Activated T-helper 2 cell treated with anti-CD3 and anti-CD28 coated beads, Interferon-gamma antibody, Interleukin-2, Interleukin-4, amounts not matched to agents 10 μg/mL and 5 μg/mL and 100 μg/mL, durations not matched to agents 14 hours and 24 hours and 36 hours (primary cell): ENCODE data around the gene GGA2. TPM values are rescaled to one million over a fixed set of nuclear protein-coding genes. Genes with fewer than 3 reads are reported as not detected.

Experiments
- DNase-seq: peaks from one replicate; pipeline ENCODE4 v3.0.0; 2021; ENCODE audit warnings: low spot score
- H3K27ac Mint-ChIP-seq: one replicate; pipeline ENCODE4 v1.8.0; 2021; ENCODE audit warnings: mixed read lengths
- H3K27me3 Mint-ChIP-seq: one replicate; pipeline ENCODE4 v1.8.0; 2021; ENCODE audit warnings: low read depth, mixed read lengths
- H3K36me3 Mint-ChIP-seq: one replicate; pipeline ENCODE4 v1.8.0; 2021; ENCODE audit warnings: low read depth, mixed read lengths
- H3K4me1 Mint-ChIP-seq: one replicate; pipeline ENCODE4 v1.8.0; 2021; ENCODE audit warnings: low read depth, mixed read lengths
- H3K4me3 Mint-ChIP-seq: one replicate; pipeline ENCODE4 v1.8.0; 2021; ENCODE audit warnings: low read depth, mild to moderate bottlenecking, moderate library complexity, mixed read lengths
- H3K9me3 Mint-ChIP-seq: one replicate; pipeline ENCODE4 v1.8.0; 2021; ENCODE audit warnings: mixed read lengths
- intact Hi-C: fragments of 100-400 bp; cut with micrococcal nuclease; formaldehyde crosslinking; loops from one replicate; pipeline ENCODE4 v1.15.1; 2023
- total RNA-seq: library from RNA; stranded (reverse); gene quantifications from 2 replicates; pipeline ENCODE4 v1.2.3, GENCODE V29; 2022

Gene GGA2
- total RNA-seq, 1 donor from 2014 or later = 110 TPM

DNA sequence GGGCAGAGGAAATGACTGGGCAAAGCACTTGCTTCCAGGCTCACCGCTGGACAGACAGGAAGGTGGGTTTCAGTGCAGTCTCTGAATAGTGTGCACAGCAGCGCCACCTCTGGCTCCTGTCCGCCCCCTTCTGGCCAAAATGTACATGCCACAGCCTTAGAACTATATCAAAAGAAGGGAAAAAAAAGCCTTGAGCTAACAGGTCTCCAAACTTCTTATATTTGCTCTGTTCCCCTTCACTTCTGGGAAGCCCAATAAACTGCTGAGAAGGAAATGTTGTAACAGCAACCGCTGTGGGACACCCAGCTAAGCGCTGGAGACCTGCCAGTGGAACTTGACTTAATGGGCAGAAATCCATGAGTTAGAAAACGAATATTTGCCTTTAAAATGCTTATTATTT lies 74.8 kb downstream of the GGA2 start:
- H3K27ac Mint-ChIP-seq = no peak overlapping the region
- H3K9me3 Mint-ChIP-seq = no peaks in the 10 kb centered on the region
- peaks cover 29% of the 10 kb centered on the region for H3K36me3 Mint-ChIP-seq
- DNase-seq = peak; percentile 45
- peaks cover 3% of the 10 kb centered on the region for H3K4me1 Mint-ChIP-seq
- no peak overlapping the region for H3K4me3 Mint-ChIP-seq
- no peaks in the 10 kb centered on the region for H3K27me3 Mint-ChIP-seq
- intact Hi-C loops = loop anchor here (2.0 kb wide), 1 partner anchor 537 kb away; no protein-coding TSS in a partner anchor

DNA sequence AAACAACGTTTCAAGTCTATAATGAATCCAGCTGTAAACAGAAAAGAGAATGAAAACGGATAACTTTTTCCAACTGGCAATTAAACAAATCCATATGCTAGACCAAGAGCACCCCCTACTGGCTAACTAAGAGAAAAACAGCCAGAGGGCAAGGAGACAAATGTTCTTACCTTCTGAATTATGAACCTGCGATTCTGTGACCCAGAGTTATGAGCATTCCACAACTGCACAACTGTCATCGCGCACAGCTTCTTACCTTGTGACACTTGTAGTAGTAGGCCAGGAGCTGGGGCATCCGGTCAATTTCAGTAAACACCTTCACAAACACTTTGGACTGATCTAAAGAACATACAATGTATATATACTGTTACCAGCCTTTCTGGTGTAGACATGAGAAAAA lies 75.9 kb downstream of the GGA2 start:
- no peaks in the 10 kb centered on the region for H3K27me3 Mint-ChIP-seq
- intact Hi-C loops = loop anchor here (1.0 to 2.0 kb wide), 2 partner anchors 252 to 536 kb away; partner anchors contain the start of gene SCNN1G
- no peak overlapping the region for H3K27ac Mint-ChIP-seq
- no peak overlapping the region for H3K4me3 Mint-ChIP-seq
- H3K36me3 Mint-ChIP-seq = peaks cover 23% of the 10 kb centered on the region
- H3K9me3 Mint-ChIP-seq = no peaks in the 10 kb centered on the region
- DNase-seq = no peak
- peaks cover 3% of the 10 kb centered on the region for H3K4me1 Mint-ChIP-seq

DNA sequence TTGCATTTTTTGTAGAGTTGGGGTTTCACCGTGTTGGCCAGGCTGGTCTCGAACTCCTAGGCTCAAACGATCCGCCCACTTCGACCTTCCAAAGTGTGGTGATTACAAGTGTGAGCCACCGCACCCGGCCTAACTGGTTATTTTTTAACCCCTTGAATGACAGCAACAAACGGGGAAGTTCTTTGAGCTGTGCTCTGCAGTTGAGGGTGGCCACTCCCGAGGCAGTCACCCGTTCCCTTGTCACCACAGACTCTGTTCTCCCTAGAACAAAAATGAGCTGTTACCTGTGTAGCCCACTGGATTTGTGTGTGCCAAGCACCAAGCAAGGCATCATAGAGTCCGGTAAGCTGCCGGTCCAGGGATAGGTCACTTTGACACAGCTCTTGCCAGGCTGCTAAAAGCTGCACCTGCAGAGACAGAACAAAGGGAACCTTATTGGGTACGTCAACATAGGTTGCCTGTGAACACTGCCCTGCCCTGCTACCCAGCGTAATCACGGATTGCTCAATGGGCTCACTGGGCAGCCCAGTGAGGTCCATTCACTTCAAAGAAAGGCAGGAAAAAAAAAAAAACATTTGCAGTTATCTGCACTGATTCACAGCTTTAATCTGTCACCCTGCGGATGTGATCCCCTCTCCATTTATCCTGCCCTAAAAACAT lies 76.9 kb downstream of the GGA2 start:
- no peak overlapping the region for H3K4me3 Mint-ChIP-seq
- H3K4me1 Mint-ChIP-seq = peaks cover 3% of the 10 kb centered on the region
- no peak for DNase-seq
- peaks cover 21% of the 10 kb centered on the region for H3K36me3 Mint-ChIP-seq
- H3K27ac Mint-ChIP-seq = no peak overlapping the region
- intact Hi-C loops = no loop called here
- H3K9me3 Mint-ChIP-seq = no peaks in the 10 kb centered on the region
- no peaks in the 10 kb centered on the region for H3K27me3 Mint-ChIP-seq

DNA sequence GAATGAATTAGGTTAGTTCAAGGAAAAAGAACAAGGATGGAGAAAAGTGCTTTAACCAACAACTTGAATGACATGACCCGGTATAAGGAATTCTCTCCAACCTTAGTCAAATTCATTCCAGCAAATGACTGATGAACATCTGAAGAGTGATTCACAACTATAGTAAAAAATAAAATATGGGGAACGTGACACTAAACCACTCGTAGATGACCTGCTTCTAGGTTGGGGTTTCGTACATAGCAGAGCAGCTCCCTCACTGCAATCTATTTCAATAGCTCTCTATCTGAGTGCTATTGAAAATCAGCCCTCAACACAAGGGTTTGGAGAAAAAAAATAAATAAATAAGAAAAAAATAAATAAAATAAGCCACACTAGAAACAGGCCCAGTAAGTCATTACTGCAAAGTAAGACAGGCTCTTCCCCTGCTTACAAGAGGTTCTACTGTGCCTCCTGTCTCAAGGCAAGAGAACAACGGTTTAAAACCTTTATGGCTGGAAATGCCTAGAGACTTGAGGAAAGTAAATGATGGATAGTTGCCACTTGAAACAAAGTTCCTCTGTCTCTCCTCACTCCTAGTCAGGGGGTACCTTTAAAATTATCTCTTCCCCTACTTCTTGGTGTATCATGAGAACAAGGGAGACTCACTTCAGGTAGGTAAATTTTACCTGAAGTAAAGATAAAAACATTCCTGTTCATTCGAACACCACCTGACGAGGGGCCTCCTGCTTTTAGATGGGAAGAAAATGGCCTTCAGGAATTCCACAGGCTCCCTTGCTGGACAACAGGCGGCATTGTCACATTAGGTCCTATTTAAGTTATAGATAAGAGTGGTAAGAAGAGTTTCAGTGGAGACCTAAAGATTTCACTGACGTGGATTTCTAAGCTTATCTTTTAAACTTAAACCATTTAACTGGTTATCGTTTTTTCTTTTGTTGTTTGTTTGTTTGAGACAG lies 77.8 kb downstream of the GGA2 start:
- peaks cover 3% of the 10 kb centered on the region for H3K4me1 Mint-ChIP-seq
- no peak overlapping the region for H3K4me3 Mint-ChIP-seq
- H3K36me3 Mint-ChIP-seq = peaks cover 22% of the 10 kb centered on the region
- H3K9me3 Mint-ChIP-seq = no peaks in the 10 kb centered on the region
- DNase-seq = no peak
- H3K27ac Mint-ChIP-seq = no peak overlapping the region
- intact Hi-C loops = no loop called here
- H3K27me3 Mint-ChIP-seq = no peaks in the 10 kb centered on the region

- intact Hi-C loops = no loop called here
- no peaks in the 10 kb centered on the region for H3K4me1 Mint-ChIP-seq
Observed at GRCh38 chr16:23428351-23428750, 81.9 kb downstream of the GGA2 start.

DNA sequence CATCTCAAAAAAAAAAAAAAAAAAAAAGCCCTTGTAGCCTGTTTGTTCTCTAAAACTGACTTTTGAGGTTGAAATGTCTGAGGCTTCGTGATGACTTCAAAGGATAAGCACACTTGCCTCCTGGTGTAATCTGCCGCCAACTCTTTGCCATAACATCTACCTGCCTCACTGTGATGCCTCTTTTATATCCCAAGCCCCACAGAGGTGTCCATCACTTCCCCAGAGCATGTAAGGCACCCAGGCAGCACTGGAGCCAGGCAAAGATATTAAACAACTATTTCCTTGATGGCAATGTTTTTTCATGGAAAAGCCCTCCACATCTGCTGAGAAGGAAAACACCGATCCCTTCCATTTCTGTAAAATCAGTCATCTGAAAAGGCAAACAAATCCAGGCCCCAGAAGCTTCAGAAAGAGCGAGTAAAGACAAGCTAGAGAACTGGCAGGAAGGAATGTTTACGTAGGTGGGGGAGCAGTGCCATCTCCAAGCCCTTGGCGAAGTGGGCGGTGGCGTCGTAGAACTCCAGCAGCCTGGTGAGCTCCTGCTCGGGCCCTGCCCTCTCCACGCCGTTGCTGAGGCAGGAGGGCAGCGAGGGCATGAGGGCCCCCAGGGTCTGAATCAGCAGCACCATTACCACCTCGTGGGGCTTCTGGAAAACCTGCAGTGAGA lies 85.9 kb downstream of the GGA2 start:
- no peak overlapping the region for H3K27ac Mint-ChIP-seq
- H3K9me3 Mint-ChIP-seq = no peaks in the 10 kb centered on the region
- H3K4me1 Mint-ChIP-seq = no peaks in the 10 kb centered on the region
- H3K36me3 Mint-ChIP-seq = peaks cover 20% of the 10 kb centered on the region
- no peaks in the 10 kb centered on the region for H3K27me3 Mint-ChIP-seq
- H3K4me3 Mint-ChIP-seq = no peak overlapping the region
- intact Hi-C loops = no loop called here
- DNase-seq = no peak

More at GRCh38 chr16:23428351-23428750, 81.9 kb downstream of the GGA2 start:
- no peak for DNase-seq
- peaks cover 21% of the 10 kb centered on the region for H3K36me3 Mint-ChIP-seq
- no peak overlapping the region for H3K4me3 Mint-ChIP-seq
- no peak overlapping the region for H3K27ac Mint-ChIP-seq
- H3K9me3 Mint-ChIP-seq = no peaks in the 10 kb centered on the region
- no peaks in the 10 kb centered on the region for H3K27me3 Mint-ChIP-seq

DNA sequence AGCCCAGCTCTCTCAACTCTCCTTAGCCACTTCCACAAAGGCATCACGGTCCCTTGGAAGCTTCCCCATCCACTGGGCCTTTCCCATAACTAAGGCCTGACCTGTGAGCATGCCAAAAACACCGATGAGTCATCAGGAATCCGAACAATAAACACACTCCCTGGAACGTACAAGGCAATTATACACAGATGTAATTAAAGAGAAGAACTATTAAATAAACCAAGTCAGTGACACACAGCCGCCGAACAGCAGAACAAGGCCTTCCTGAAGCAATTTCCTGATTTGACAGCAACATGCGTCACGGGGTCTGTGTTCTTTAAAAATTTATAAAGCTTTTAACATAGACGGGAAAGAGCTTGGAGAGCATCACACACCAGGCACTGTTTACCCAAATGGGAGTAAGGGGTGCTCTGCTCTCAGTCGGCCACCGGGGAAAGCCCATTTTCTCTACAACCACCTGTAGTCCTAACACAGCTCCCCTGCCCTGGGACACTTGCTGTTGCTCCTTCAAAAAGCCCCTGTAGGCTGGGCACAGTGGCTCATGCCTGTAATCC lies 86.7 kb downstream of the GGA2 start:
- Mint-ChIP-seq H3K27ac (no peak overlapping the region), H3K9me3 (no peaks in the 10 kb centered on the region), H3K4me3 (no peak overlapping the region), H3K27me3 (no peaks in the 10 kb centered on the region), H3K36me3 (peaks cover 17% of the 10 kb centered on the region), H3K4me1 (no peaks in the 10 kb centered on the region)
- intact Hi-C loops = no loop called here
- DNase-seq = no peak

DNA sequence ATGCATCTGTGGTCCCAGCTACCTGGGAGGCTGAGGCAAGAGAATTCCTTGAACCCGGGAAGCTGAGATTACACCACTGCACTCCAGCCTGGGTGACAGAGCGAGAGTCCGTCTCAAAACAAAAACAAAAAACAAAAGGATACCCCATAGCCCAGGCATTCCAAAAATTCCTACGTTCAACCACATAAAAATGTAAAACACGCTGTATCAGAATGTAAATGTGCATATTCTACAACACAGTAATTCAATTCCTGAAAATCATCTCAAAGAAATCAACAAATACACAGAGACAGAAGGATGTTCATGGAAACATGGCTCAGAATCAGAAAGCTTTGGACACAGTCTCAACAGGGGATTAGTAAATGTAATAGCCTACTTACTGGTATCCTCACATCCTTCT lies 90.3 kb downstream of the GGA2 start:
- no peak for DNase-seq
- H3K4me3 Mint-ChIP-seq = no peak overlapping the region
- H3K4me1 Mint-ChIP-seq = no peaks in the 10 kb centered on the region
- H3K27ac Mint-ChIP-seq = no peak overlapping the region
- H3K27me3 Mint-ChIP-seq = no peaks in the 10 kb centered on the region
- intact Hi-C loops = no loop called here
- peaks cover 10% of the 10 kb centered on the region for H3K36me3 Mint-ChIP-seq
- H3K9me3 Mint-ChIP-seq = no peaks in the 10 kb centered on the region

- Mint-ChIP-seq H3K4me3 (no peak overlapping the region), H3K9me3 (no peaks in the 10 kb centered on the region)
- intact Hi-C loops = no loop called here
Observed at GRCh38 chr16:23416816-23417215, 93.5 kb downstream of the GGA2 start.

GRCh38 chr16:23414731-23415130 lies 95.6 kb downstream of the GGA2 start:
- intact Hi-C loops = no loop called here
- DNase-seq = no peak
- Mint-ChIP-seq H3K4me3 (no peak overlapping the region), H3K36me3 (peaks cover 4% of the 10 kb centered on the region), H3K27me3 (no peaks in the 10 kb centered on the region), H3K9me3 (no peaks in the 10 kb centered on the region), H3K4me1 (no peaks in the 10 kb centered on the region), H3K27ac (no peak overlapping the region)

More at GRCh38 chr16:23416816-23417215, 93.5 kb downstream of the GGA2 start:
- no peaks in the 10 kb centered on the region for H3K4me1 Mint-ChIP-seq
- H3K27ac Mint-ChIP-seq = no peak overlapping the region
- H3K36me3 Mint-ChIP-seq = peaks cover 4% of the 10 kb centered on the region
- DNase-seq = no peak
- no peaks in the 10 kb centered on the region for H3K27me3 Mint-ChIP-seq
